ENCODE measurements around the gene TBATA. TPM values are rescaled to one million over a fixed set of nuclear protein-coding genes. Genes with fewer than 3 reads are reported as not detected.

Gene TBATA
- total RNA-seq, 1 donor from 2014 or later = not detected

DNA sequence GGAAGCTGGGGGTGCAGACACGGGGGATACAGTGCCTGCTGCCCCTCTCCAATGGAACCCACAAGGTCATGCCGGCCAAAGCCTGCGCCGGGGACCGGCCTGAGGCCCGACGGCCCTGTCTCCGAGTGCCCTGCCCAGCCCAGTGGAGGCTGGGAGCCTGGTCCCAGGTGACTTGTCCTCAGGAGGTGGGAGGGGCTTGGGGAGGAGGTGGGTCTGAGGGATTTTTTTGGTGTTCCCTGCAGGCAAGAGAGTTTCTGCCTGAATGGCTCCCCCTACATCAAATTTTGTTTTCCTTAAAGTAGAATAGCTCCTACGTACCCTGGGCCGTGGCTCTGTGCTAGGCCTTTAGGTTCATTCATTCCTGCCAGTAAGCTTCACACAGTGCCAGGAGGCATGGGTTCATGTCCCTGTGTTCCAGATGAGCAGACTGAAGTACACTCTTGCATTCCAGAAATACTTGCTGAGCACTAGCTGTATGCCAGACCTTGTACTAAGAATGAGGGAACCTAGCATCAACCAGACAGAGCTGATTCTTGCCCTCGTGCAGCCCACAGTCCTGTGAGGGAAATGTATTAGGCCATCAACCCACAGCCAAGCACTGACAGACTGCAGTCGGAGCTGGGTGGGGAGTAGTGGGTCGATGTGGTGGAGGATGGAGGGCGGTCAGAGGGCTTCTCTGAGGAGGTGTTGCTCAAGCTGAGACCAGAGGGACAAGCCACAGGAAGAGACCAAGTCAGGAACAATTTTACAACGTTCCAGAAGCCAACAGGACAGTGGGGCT lies 31.1 kb downstream of the TBATA start:
- H3K27ac Mint-ChIP-seq (ENCODE audit: unreplicated experiment) = no peak overlapping the region
- TF ChIP-seq, protein P1, sequence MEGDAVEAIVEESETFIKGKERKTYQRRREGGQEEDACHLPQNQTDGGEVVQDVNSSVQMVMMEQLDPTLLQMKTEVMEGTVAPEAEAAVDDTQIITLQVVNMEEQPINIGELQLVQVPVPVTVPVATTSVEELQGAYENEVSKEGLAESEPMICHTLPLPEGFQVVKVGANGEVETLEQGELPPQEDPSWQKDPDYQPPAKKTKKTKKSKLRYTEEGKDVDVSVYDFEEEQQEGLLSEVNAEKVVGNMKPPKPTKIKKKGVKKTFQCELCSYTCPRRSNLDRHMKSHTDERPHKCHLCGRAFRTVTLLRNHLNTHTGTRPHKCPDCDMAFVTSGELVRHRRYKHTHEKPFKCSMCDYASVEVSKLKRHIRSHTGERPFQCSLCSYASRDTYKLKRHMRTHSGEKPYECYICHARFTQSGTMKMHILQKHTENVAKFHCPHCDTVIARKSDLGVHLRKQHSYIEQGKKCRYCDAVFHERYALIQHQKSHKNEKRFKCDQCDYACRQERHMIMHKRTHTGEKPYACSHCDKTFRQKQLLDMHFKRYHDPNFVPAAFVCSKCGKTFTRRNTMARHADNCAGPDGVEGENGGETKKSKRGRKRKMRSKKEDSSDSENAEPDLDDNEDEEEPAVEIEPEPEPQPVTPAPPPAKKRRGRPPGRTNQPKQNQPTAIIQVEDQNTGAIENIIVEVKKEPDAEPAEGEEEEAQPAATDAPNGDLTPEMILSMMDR (IDR thresholded peaks at IDR 0.05; ENCODE audit: unreplicated experiment) = no peak
- no peak overlapping the region for H3K4me3 Mint-ChIP-seq (ENCODE audit: unreplicated experiment)
- H3K4me1 Mint-ChIP-seq (ENCODE audit: unreplicated experiment) = peaks cover 5% of the 10 kb centered on the region
- H3K9me3 Mint-ChIP-seq (ENCODE audit: unreplicated experiment) = no peaks in the 10 kb centered on the region
- DNase-seq (ENCODE audit: low spot score) = no peak
- peaks cover 8% of the 10 kb centered on the region for H3K27me3 Mint-ChIP-seq (ENCODE audit: unreplicated experiment)
- H3K36me3 Mint-ChIP-seq (ENCODE audit: low read depth, unreplicated experiment) = no peaks in the 10 kb centered on the region

DNA sequence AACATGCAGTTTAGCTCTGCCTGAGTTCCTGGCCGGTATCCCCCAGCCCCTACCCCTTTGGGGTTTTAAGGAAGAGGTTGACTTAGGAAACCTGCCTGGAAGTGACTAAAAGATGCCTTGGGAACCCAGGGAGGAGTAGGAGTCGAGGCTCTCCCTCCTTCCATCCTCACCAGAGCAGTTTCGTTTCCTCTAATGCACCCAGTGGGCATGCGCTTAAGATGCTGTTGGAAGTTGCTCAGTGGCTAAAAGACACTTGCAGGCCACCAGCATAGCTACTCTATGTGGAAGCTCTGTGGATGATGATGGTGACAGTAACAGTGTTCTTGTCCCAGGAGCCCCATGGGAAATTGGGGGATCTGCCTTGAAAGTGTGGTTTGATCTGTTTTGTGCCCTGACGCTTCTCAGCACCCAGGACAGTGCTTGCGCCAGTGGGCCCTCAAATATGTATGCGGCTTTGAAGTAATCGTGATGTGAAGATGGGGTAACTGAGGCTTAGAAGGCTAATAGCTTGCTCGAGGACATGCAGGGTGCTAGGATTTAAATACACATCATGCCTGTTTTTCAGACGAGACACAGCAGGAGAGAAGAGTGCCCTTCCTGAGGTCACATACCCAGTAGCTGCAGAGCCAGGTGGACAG lies 32.0 kb downstream of the TBATA start:
- Mint-ChIP-seq H3K27me3 (ENCODE audit: unreplicated experiment) (peaks cover 8% of the 10 kb centered on the region), H3K4me3 (ENCODE audit: unreplicated experiment) (no peak overlapping the region), H3K27ac (ENCODE audit: unreplicated experiment) (no peak overlapping the region), H3K4me1 (ENCODE audit: unreplicated experiment) (peaks cover 2% of the 10 kb centered on the region), H3K9me3 (ENCODE audit: unreplicated experiment) (no peaks in the 10 kb centered on the region), H3K36me3 (ENCODE audit: low read depth, unreplicated experiment) (no peaks in the 10 kb centered on the region)
- DNase-seq (ENCODE audit: low spot score) = no peak
- TF ChIP-seq, protein P1 (IDR thresholded peaks at IDR 0.05; ENCODE audit: unreplicated experiment) = no peak

DNA sequence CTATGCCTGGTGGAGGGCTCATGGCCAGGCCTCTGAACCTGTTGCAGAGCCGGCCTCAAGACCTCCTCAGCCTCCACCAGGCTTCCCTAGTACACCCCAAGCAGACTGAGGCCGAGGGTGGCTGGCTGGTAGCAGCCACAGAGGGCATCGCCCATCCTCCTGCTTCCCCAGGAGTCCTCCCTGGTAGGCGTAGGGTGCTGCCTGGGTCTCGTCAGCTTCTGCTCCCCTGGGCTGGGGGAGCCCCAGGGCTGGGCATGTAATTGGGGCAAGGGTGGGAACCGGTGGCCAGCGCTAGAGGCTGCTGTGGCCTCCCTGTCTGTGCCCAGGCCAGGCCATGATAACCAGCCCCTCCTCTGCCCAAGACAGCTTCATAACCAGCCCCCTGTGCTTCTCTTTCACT lies 32.6 kb downstream of the TBATA start:
- H3K4me1 Mint-ChIP-seq (ENCODE audit: unreplicated experiment) = peaks cover 7% of the 10 kb centered on the region
- DNase-seq (ENCODE audit: low spot score) = no peak
- no peaks in the 10 kb centered on the region for H3K9me3 Mint-ChIP-seq (ENCODE audit: unreplicated experiment)
- TF ChIP-seq, protein P1 (IDR thresholded peaks at IDR 0.05; ENCODE audit: unreplicated experiment) = no peak
- peaks cover 8% of the 10 kb centered on the region for H3K27me3 Mint-ChIP-seq (ENCODE audit: unreplicated experiment)
- H3K36me3 Mint-ChIP-seq (ENCODE audit: low read depth, unreplicated experiment) = no peaks in the 10 kb centered on the region
- no peak overlapping the region for H3K27ac Mint-ChIP-seq (ENCODE audit: unreplicated experiment)
- no peak overlapping the region for H3K4me3 Mint-ChIP-seq (ENCODE audit: unreplicated experiment)

DNA sequence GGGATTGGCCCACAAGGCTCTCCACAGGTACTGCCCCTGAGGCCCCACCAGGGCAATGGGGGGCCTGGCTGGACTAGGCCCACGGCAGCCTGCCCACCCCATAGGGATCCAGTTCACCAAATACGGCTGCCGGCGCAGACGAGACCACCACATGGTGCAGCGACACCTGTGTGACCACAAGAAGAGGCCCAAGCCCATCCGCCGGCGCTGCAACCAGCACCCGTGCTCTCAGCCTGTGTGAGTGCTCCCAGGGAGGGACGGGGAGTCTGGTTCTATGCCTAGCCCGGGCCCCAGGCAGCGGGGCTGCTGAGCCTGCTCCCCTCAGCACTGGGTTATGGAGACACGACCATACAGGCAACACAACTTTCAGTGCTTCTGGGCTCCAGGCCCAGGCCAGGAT lies 33.2 kb downstream of the TBATA start:
- H3K4me1 Mint-ChIP-seq (ENCODE audit: unreplicated experiment) = peaks cover 8% of the 10 kb centered on the region
- H3K27ac Mint-ChIP-seq (ENCODE audit: unreplicated experiment) = no peak overlapping the region
- no peaks in the 10 kb centered on the region for H3K36me3 Mint-ChIP-seq (ENCODE audit: low read depth, unreplicated experiment)
- peaks cover 8% of the 10 kb centered on the region for H3K27me3 Mint-ChIP-seq (ENCODE audit: unreplicated experiment)
- H3K4me3 Mint-ChIP-seq (ENCODE audit: unreplicated experiment) = no peak overlapping the region
- DNase-seq (ENCODE audit: low spot score) = no peak
- H3K9me3 Mint-ChIP-seq (ENCODE audit: unreplicated experiment) = no peaks in the 10 kb centered on the region
- TF ChIP-seq, protein P1 (IDR thresholded peaks at IDR 0.05; ENCODE audit: unreplicated experiment) = no peak

DNA sequence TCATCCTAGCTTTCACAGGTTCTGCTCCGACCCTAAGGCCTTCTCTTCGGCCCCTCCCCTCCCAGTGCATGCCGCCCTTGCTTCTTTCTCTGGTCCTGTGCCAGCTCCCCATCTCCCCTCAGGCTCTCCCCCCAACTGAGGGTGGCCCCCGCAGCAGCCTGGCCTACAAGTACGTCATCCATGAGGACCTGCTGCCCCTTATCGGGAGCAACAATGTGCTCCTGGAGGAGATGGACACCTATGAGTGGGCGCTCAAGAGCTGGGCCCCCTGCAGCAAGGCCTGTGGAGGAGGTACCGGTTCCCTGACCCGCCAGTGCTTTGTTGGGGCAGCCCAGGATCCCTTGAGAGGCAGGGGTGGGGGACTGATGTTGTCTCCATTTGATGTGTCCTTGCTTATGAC lies 33.8 kb downstream of the TBATA start:
- peaks cover 9% of the 10 kb centered on the region for H3K27me3 Mint-ChIP-seq (ENCODE audit: unreplicated experiment)
- no peak overlapping the region for H3K4me3 Mint-ChIP-seq (ENCODE audit: unreplicated experiment)
- TF ChIP-seq, protein P1 (IDR thresholded peaks at IDR 0.05; ENCODE audit: unreplicated experiment) = no peak
- H3K36me3 Mint-ChIP-seq (ENCODE audit: low read depth, unreplicated experiment) = peaks cover 2% of the 10 kb centered on the region
- no peak for DNase-seq (ENCODE audit: low spot score)
- H3K9me3 Mint-ChIP-seq (ENCODE audit: unreplicated experiment) = no peaks in the 10 kb centered on the region
- H3K4me1 Mint-ChIP-seq (ENCODE audit: unreplicated experiment) = peaks cover 10% of the 10 kb centered on the region
- no peak overlapping the region for H3K27ac Mint-ChIP-seq (ENCODE audit: unreplicated experiment)

Measured in endothelial cell (in vitro differentiated cells).